SIG-M5 (cell line): ENCODE data around the gene DOCK1.

ENCODE experiments used
- DNase-seq: peaks from one replicate; lab custom pipeline; 2025; lab: John Stamatoyannopoulos, UW

DOCK1 gene

DNA sequence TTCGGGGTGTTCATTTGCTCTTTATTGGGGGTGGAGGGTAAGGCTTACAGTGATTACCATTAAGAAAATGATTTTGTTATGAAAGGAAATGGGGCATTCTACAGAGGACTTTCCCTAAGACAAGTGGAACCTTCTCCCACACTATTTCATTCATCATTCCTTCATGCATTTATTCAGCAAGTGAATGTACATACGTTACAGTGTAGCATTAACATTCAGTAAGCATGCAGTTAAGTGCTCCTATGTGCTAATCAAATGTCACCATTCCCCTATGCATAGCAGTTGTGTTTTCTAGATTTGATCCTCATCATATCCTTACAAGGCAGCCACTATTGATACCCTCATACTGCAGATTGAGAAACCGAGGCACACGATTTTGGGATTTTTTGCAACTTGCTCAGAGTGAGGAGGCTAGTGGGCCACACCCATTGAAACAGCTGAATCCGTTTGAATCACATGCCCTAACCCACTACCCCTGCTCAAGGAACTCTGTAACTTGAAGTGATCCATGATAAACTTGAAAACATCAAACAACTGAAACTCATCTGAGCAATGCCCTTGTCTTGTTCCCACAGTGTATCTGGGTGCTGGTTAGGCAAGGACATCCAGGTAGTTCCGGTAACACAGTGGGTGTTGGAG lies 274.5 kb downstream of the DOCK1 start:
- DNase-seq, result no peak

DNA sequence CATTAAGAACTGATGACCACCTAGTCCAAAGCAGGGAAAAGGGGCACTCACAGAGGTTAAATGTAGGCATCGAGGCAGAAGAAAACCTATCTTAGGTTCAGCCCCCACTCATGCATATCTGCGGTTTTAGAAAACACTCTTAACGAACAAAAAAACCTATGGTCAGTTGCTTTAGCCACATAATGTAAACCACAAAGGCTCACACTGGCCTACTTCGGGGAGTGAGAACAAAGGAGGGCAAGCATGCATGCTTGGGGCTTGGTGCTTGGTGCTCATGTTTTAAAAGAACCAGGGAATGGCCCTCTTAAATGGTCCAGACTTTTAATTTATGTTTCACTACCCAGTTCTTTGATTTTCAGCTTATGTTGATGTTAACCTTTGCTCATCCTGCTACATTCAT lies 276.9 kb downstream of the DOCK1 start:
- DNase-seq, result no peak

- DNase-seq, result no peak
Observed at GRCh38 chr10:127184582-127184981, 279.4 kb downstream of the DOCK1 start.

- DNase-seq, result no peak
Observed at GRCh38 chr10:127186813-127187212, 281.6 kb downstream of the DOCK1 start.

- DNase-seq, result no peak
Observed at GRCh38 chr10:127189226-127189625, 284.0 kb downstream of the DOCK1 start.

DNA sequence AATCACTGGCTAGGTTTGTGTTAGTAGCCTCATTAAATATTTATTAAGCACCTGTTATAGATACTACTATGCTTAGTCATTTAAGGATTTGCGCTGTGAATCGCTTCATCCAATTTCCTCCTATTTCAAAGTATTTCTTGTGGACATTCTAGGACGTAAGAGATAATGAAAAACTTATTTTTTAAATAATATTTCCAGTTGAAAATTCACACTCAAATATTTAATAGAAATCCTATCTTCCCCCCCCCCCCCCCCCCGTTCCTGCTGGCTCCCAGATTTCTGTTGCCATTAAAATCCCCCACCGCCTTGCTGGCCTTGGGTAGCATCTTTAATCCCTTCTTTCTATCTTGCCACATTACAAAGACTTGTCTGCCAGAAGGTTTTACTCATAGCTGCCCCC lies 285.2 kb downstream of the DOCK1 start:
- DNase-seq, result no peak

- no peak for DNase-seq
Observed at GRCh38 chr10:127193125-127193524, 287.9 kb downstream of the DOCK1 start.

DNA sequence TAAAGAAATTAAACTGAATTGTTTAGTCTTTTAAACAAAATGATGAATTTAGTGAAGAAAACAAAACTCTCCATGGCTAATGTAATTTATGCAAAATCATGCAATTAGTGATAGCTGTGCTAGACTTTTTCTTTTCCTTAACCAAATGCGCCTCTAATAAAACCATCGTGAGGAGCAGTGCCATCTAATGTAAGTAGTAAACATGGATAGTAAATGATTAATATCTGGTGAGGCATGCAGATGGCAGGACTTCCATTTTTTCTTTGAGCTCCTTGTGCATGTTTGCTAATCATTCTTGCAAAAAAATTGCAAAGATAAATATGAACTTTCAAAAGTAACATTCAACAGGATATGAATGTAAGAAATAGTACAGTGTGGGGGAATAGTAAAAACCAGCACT lies 288.9 kb downstream of the DOCK1 start:
- no peak for DNase-seq

DNA sequence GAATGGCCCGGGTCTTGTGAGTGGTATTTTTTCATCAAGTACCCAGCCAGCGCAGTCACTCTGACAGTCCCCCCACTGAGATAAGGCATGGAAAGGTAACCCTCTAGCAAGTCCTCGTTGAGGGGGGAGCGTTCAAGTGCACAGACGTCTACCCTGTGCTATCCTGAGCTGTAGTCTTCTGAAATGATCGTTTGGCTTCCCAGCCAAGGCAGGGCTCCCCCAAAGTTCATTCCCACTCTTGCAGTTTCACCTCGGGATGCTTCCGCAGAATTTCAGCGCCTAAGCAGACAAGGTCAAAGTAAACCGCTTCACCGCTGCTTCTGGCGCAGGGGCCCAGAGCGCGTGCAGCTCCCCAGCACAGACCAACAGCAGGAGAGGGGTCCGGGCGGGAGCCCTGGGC lies 289.4 kb downstream of the DOCK1 start:
- DNase-seq, result no peak

- DNase-seq, result no peak
Observed at GRCh38 chr10:127195041-127195506, 289.8 kb downstream of the DOCK1 start.

DNA sequence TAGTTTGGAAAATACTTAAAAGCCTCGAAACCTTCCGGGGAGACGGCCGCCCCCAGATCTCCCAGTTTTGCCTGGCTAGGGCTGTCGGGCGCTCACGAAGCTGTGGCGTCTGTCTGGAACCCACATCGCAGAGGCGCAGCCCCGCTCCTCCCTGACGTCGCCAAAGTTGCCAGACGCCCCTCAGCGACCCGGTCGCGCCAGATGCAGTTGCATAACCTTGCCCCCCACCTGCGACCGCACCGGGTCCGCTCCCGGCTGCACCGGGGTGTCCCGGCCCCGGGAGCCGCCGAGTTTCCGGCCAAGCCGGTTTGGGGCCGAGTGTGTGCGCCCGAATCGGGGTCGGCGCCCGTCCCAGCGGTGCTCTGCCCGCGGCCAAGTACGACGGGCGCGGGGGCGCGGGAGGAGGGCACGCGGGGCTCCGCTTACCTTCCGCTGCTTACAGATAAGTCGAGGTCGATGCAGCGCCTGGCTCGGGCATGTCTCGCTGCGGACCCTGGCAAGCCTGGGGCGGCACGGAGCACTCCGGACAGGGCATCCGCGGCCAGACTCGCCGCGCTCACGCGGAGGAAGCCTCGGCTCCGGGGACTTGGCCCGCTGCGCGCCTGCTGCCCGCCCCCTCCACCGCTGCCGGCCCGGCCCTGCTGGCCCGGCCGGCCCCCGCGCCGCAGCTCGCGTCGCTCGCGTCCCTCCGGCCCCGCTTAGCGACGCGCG lies 290.5 kb downstream of the DOCK1 start:
- DNase-seq, result no peak

GRCh38 chr10:127196282-127197153 lies 291.3 kb downstream of the DOCK1 start, which contains the start of gene INSYN2A:
INSYN2A (minus strand) TSS chr10:127196591; CDS start chr10:127176395, 20,196 bp downstream.
- no peak for DNase-seq

DNA sequence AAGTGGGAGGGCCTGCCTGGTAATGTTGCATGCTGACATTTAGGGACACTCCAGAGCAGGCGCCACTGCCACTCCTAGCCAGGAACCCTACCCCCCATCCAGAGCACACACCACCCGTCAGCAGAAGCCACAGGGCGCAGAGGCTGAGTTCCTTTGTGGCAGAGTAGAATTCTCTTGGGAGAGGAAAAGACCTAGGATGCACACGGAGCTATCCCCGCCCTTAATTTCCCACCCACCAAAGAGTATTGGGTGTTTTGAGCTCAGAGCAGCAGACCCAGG lies 291.9 kb downstream of the DOCK1 start:
- DNase-seq, result no peak

DNA sequence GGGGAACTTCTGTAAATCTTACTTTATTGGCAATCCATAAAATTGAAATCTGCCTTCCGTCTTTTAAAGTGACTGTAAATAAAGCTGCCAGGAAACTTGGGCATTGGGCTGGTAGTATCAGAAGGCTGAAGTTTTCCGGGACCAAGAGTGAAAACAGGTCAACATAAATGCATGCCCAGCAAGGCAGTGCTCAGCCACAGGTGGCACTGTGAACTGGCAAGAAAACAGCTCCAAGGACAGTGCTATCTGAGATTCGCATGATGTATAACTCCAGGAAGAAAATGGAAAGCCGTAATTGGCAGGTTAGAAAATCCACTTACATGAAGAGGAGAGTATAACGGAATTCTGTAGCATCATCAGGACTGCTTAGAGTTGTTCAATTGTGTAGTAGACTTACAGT lies 293.1 kb downstream of the DOCK1 start:
- no peak for DNase-seq

DNA sequence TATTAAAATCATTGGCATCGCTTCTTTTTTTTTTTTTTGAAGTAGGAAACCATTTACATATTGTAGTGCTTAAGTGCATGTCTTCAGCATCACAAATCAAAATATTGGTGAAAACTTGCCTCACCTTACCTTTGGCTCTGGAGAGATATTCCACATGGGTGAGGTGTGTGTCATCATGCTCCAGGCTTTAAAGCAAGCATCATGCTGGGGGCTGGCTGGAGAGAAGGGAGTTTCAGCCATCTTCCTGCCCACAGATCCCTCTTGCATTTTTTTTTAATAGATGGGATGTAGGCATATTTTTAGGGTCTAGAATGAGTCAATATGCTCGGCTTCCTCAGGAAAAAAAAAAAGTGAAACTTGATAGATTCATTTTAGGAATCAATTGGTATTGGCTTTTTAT lies 293.5 kb downstream of the DOCK1 start:
- DNase-seq, result no peak

GRCh38 chr10:127200646-127201045 lies 295.4 kb downstream of the DOCK1 start:
- no peak for DNase-seq

- no peak for DNase-seq
Observed at GRCh38 chr10:127203067-127203466, 297.8 kb downstream of the DOCK1 start.

DNA sequence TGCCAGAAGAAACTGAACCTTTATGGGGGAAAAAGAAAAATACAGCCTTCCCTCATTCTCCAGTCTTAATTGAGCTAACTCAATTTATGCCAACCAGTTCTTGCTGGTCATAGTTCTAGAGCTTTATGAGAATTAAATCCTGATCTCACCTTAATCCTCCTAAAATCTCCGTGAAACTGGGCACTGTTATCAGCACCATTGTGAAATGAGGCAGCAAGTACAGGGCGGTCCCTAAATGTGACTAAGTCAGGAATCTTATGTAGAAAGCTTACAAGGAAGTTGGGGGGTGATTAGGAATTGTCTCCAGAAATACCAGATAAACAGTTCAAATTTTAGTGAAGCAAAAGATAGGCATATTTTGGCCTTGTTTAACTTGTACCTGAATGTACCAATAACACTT lies 301.9 kb downstream of the DOCK1 start:
- DNase-seq, result no peak

GRCh38 chr10:127210936-127211466 lies 305.8 kb downstream of the DOCK1 start:
- no peak for DNase-seq

DNA sequence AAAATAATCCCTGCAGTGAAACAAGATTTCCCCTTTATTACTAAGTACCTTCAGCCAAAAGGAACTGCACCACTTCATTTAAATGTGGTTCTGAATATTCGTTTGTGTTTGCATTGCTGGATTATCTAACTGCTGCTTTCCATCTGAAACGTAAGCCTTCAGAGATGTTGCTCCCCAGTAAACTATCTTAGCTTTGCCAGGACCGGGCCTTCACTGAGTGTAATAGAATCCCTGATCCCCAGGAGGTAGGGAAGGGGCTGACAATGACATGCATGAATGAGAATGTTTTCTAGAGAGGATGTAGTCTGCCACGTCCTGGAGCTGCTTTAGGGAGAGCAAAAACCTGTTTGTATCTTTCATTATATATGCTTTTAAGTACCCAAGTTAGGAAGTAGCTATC lies 310.6 kb downstream of the DOCK1 start:
- no peak for DNase-seq

- DNase-seq, result no peak
Observed at GRCh38 chr10:127216274-127216673, 311.0 kb downstream of the DOCK1 start.

DNA sequence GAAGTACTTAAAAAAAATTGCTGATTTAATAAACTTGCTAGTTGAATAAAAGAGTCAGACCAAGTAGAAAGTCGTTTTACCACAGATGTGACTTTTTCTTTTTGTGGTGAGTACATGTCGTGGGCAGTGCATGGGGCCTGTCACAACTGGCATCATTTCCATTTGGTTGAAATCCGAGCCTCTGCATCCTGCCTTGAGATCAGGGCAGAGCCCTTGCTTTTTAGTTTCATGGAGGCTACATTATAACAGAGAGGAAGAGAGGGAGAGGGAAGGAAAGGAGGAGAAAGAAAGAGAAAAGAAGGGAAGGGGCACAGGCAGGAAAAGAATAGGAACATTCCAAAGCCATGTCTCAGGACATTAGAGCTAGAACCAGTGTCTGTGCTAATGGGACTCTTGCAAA lies 311.6 kb downstream of the DOCK1 start:
- DNase-seq, result no peak

- DNase-seq, result no peak
Observed at GRCh38 chr10:127218658-127219057, 313.4 kb downstream of the DOCK1 start.
